ENCODE measurements around the gene CD36.

The CD36 gene

GRCh38 chr7:80699045-80699638 is 60.7 kb downstream of the CD36 start:
- Histone ChIP-seq H4K20me1 (ENCODE audit: insufficient read depth) (no peaks in the 10 kb centered on the region), H3K4me2 (no peak overlapping the region), H3K9ac (no peak overlapping the region), H3K27me3 (ENCODE audit: insufficient read depth, low read depth) (no peaks in the 10 kb centered on the region), H3K27ac (no peak overlapping the region), H3K79me2 (ENCODE audit: insufficient read depth, low read depth) (no peaks in the 10 kb centered on the region), H3K4me1 (ENCODE audit: low read depth, poor library complexity, severe bottlenecking) (no peaks in the 10 kb centered on the region), H2AFZ (ENCODE audit: low read depth) (no peak overlapping the region), H3K36me3 (ENCODE audit: insufficient read depth) (no peaks in the 10 kb centered on the region), H3K4me3 (IDR thresholded peaks at IDR 0.05; ENCODE audit: insufficient read depth, low read depth, low read length) (no peak overlapping the region)
- peak; percentile 83 for TF ChIP-seq CTCF (conservative IDR thresholded peaks at IDR 0.05; ENCODE audit: low read depth, low read length)

GRCh38 chr7:80699721-80700256 is 61.3 kb downstream of the CD36 start:
- Histone ChIP-seq H3K27ac (no peak overlapping the region), H2AFZ (ENCODE audit: low read depth) (no peak overlapping the region), H3K4me2 (no peak overlapping the region), H3K36me3 (ENCODE audit: insufficient read depth) (no peaks in the 10 kb centered on the region), H3K4me1 (ENCODE audit: low read depth, poor library complexity, severe bottlenecking) (no peaks in the 10 kb centered on the region), H3K9ac (no peak overlapping the region), H3K79me2 (ENCODE audit: insufficient read depth, low read depth) (no peaks in the 10 kb centered on the region), H3K27me3 (ENCODE audit: insufficient read depth, low read depth) (no peaks in the 10 kb centered on the region), H3K4me3 (IDR thresholded peaks at IDR 0.05; ENCODE audit: insufficient read depth, low read depth, low read length) (no peak overlapping the region), H4K20me1 (ENCODE audit: insufficient read depth) (no peaks in the 10 kb centered on the region)
- TF ChIP-seq CTCF (conservative IDR thresholded peaks at IDR 0.05; ENCODE audit: low read depth, low read length), result no peak

GRCh38 chr7:80703272-80703671 is 64.8 kb downstream of the CD36 start:
- H2AFZ ChIP-seq (ENCODE audit: low read depth), result no peak overlapping the region
- no peaks in the 10 kb centered on the region for H3K4me1 ChIP-seq (ENCODE audit: low read depth, poor library complexity, severe bottlenecking)
- no peaks in the 10 kb centered on the region for H3K36me3 ChIP-seq (ENCODE audit: insufficient read depth)
- H3K27ac ChIP-seq, result no peak overlapping the region
- H3K27me3 ChIP-seq (ENCODE audit: insufficient read depth, low read depth), result no peaks in the 10 kb centered on the region
- TF ChIP-seq CTCF (conservative IDR thresholded peaks at IDR 0.05; ENCODE audit: low read depth, low read length), result no peak
- H3K4me3 ChIP-seq (IDR thresholded peaks at IDR 0.05; ENCODE audit: insufficient read depth, low read depth, low read length), result no peak overlapping the region
- H4K20me1 ChIP-seq (ENCODE audit: insufficient read depth), result no peaks in the 10 kb centered on the region
- no peak overlapping the region for H3K4me2 ChIP-seq
- no peaks in the 10 kb centered on the region for H3K79me2 ChIP-seq (ENCODE audit: insufficient read depth, low read depth)
- H3K9ac ChIP-seq, result no peak overlapping the region

GRCh38 chr7:80705130-80705781 is 66.8 kb downstream of the CD36 start:
- H3K9ac ChIP-seq, result no peak overlapping the region
- H2AFZ ChIP-seq (ENCODE audit: low read depth), result no peak overlapping the region
- H3K4me3 ChIP-seq (IDR thresholded peaks at IDR 0.05; ENCODE audit: insufficient read depth, low read depth, low read length), result no peak overlapping the region
- H4K20me1 ChIP-seq (ENCODE audit: insufficient read depth), result no peaks in the 10 kb centered on the region
- no peak for TF ChIP-seq CTCF (conservative IDR thresholded peaks at IDR 0.05; ENCODE audit: low read depth, low read length)
- no peaks in the 10 kb centered on the region for H3K4me1 ChIP-seq (ENCODE audit: low read depth, poor library complexity, severe bottlenecking)
- H3K4me2 ChIP-seq, result no peak overlapping the region
- H3K36me3 ChIP-seq (ENCODE audit: insufficient read depth), result no peaks in the 10 kb centered on the region
- no peaks in the 10 kb centered on the region for H3K27me3 ChIP-seq (ENCODE audit: insufficient read depth, low read depth)
- H3K79me2 ChIP-seq (ENCODE audit: insufficient read depth, low read depth), result no peaks in the 10 kb centered on the region
- H3K27ac ChIP-seq, result no peak overlapping the region

Data from KMS-11 (cell line).